AML-193 (cell line): ENCODE data around the gene HNRNPU.

Experiments used
- DNase-seq, 2 experiments: peaks; one replicate each; lab custom pipeline; 2025; lab: John Stamatoyannopoulos, UW

HNRNPU gene

DNA sequence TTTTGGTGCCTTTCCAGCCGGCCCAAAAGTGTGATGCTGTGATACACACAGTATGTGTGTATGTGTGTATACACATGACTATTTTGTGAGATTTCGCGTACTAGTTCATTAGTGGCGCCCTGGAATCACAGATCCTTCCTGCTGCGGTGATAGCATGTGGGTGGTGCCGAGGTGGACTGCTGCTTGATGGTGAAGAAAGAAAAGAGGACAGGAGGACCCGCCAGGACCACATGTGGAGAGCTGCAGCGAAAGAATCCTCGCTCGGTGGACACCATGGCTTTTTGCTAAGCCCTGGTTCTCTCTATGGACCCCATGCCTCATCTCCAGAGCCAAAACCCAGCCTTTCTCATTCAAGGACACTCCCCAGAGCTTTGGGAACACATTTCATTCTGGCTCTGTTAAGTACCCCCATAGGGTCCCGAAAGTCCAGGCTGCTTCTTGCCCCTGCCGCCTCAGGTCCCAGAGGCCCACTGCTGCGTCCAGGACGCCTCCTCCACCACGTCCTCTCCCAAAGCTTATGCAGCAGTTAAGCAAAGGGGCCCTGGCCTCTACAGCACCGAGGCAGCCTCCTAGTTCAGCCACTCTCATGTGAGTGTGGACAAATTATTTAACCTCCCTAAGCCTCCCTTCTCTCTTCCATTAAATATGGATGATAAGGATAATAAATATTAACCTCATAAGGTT is 61.6 kb downstream of the HNRNPU start:
- DNase-seq, result no peak

DNA sequence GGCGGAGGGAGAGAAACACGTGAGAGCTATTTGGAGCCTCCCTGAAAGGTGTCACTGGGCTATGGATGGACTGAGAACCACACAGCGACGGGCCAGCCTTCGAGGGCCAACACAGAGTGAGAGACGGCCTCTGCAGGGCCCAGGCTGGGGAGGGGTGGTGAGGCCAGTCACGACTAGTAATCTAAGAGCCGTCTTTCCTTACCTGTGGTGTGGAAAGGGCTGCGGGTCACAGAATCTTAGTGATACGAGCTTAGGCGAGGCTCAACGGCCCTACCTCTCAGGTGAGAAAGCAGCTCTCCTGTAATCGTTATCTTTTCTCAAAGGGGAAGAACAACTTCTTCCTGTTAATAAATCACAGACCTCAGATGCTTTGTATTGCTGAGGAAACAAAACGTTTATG is 62.3 kb downstream of the HNRNPU start:
- no peak for DNase-seq

DNA sequence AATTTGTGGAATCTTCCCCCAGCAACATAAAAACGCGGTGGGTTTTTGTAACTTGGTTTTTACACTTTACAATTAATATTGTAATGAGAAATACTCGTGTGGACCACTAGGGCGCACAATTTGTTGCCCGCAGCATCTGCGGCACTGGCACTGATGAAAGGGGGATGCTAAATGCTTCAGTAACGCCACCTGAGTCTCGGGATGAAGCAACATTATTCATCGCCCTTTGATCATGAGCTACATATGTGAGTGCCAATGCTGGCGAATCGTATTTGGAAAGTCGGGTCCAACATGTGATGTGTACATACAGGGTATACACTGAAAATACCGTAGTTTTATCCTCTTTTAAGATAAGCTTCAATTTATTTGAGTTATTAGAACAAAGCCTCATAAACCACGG is 63.1 kb downstream of the HNRNPU start:
- peak; percentile 52 to 62 for DNase-seq

DNA sequence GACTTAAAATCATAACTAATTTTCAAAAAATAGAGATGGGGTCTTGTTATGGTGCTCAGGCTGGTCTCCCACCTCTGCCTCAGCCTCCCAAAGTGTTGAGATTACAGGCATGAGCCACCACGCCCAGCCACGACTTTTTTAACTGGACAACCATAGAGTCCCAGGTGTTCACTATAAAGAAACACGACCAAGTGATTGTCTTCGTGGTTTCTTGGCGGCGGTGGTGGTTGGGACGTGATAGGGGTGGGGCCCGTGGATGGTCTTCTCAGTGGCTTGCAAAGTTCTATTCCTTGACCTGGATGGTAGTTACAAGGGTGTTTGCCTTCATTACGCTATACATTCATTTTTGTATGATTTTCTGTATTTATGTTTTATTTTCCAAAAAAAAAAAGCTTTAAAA is 63.5 kb downstream of the HNRNPU start:
- DNase-seq, result no peak
